B cell (primary cell): ENCODE results near the gene RCC2. TPM values are rescaled to one million over a fixed set of nuclear protein-coding genes. Genes with fewer than 3 reads are reported as not detected.
"Not testable (repeated sequence)": the region's sequence is repeated elsewhere in the genome, so short reads cannot be mapped to it uniquely, and the experiment has no call there.

Source experiments
- ATAC-seq: fragments of 200-7000 bp; cut with Tn5 transposase; one replicate; pipeline ENCODE4 v1.10.0; 2021; ENCODE audit warnings: low read depth, mild to moderate bottlenecking, moderate number of reproducible peaks, moderate library complexity
- CTCF ChIA-PET: fragments of 350-600 bp; sonication (Branson Sonifier 250); formaldehyde crosslinking; loops from one replicate; lab custom pipeline; 2021; ENCODE audit warnings: antibody characterized with exemption, inconsistent platforms; lab: Charles Lee
- POLR2A ChIA-PET: fragments of 350-600 bp; sonication (Branson Sonifier 250); formaldehyde crosslinking; loops from one replicate; lab custom pipeline; 2021; ENCODE audit warnings: antibody characterized with exemption; lab: Charles Lee
- DNase-seq: peaks from one replicate; pipeline ENCODE4 v3.0.0; 2013
- H2AFZ ChIP-seq: 2 replicates; pipeline ENCODE4 v1.6.1; 2012; ENCODE audit warnings: mild to moderate bottlenecking, low read depth, low read length; ENCODE audit not compliant: insufficient read depth, poor library complexity, severe bottlenecking
- H3K27ac ChIP-seq, 2 donors: 1 replicate in 1 of 2; 2 replicates in 1 of 2; pipeline ENCODE4 v1.5.1; 2012 to 2013; ENCODE audit warnings: low read length in 2 of 2, mild to moderate bottlenecking in 2 of 2, moderate library complexity in 1 of 2
- H3K27me3 ChIP-seq, 4 experiments: fragments of 200-600 bp in 1 of 4; sonication (generic) in 1 of 4; replicated peaks in 1 of 4; 1 replicate in 2 of 4; 2 replicates in 2 of 4; pipeline versions ENCODE4 v1.6.1 to v1.7.0; 2013 to 2016; ENCODE audit warnings: low read length in 3 of 4, mild to moderate bottlenecking in 2 of 4, mixed read lengths in 1 of 4, moderate library complexity in 1 of 4; ENCODE audit not compliant: insufficient read depth in 4 of 4, control insufficient read depth in 3 of 4; ENCODE audit errors: control extremely low read depth in 1 of 4
- H3K36me3 ChIP-seq, 2 experiments: replicated peaks in 1 of 2; 1 replicate in 1 of 2; 2 replicates in 1 of 2; pipeline versions ENCODE4 v1.6.1 to v1.7.1; 2013; ENCODE audit warnings: low read length in 1 of 2; ENCODE audit not compliant: insufficient read depth in 2 of 2, control insufficient read depth in 1 of 2; ENCODE audit errors: control extremely low read depth in 1 of 2, extremely low read depth in 1 of 2
- H3K4me1 ChIP-seq, 2 donors: fragments of 200-600 bp in 1 of 2; sonication (generic) in 1 of 2; 1 replicate in 1 of 2; 2 replicates in 1 of 2; pipeline versions ENCODE4 v1.5.1 to v1.6.1; 2013 to 2017; ENCODE audit warnings: low read length in 2 of 2; ENCODE audit not compliant: control insufficient read depth in 2 of 2, insufficient read depth in 2 of 2
- H3K4me2 ChIP-seq: replicated peaks from 2 replicates; pipeline ENCODE3; 2012; ENCODE audit warnings: mild to moderate bottlenecking, low read depth, low read length; ENCODE audit not compliant: poor library complexity, severe bottlenecking
- H3K4me3 ChIP-seq, 5 experiments: fragments of 200-600 bp in 1 of 5; sonication (generic) in 1 of 5; 1 replicate in 3 of 5; 2 replicates in 2 of 5; pipeline versions ENCODE4 v1.5.1 to v1.7.0; 2011 to 2016; ENCODE audit warnings: low read length in 4 of 5, mild to moderate bottlenecking in 4 of 5, low read depth in 2 of 5, control low read depth in 1 of 5, moderate library complexity in 1 of 5; ENCODE audit not compliant: insufficient read depth in 1 of 5; ENCODE audit errors: control extremely low read depth in 1 of 5, extremely low read depth in 1 of 5
- H3K79me2 ChIP-seq: fragments of 200-600 bp; sonication (generic); one replicate; pipeline ENCODE4 v1.6.0; 2016; ENCODE audit warnings: low read length; ENCODE audit not compliant: control insufficient read depth, insufficient read depth
- H3K9ac ChIP-seq: fragments of 200-600 bp; sonication (generic); 2 replicates; pipeline ENCODE4 v1.6.1; 2017; ENCODE audit warnings: mild to moderate bottlenecking, low read length, moderate library complexity
- H3K9me3 ChIP-seq, 3 donors: one replicate each; pipeline versions ENCODE4 v1.6.1 to v1.7.1; 2013; ENCODE audit warnings: low read length in 2 of 3; ENCODE audit not compliant: control insufficient read depth in 2 of 3, insufficient read depth in 1 of 3; ENCODE audit errors: control extremely low read depth in 1 of 3
- H4K20me1 ChIP-seq: 2 replicates; pipeline ENCODE4 v1.6.0; 2012; ENCODE audit warnings: mild to moderate bottlenecking, low read length; ENCODE audit not compliant: insufficient read depth, control insufficient read depth, poor library complexity, severe bottlenecking
- H3K27ac Mint-ChIP-seq: one replicate; pipeline ENCODE4 v1.8.0; 2021; ENCODE audit warnings: mixed read lengths
- H3K27me3 Mint-ChIP-seq: one replicate; pipeline ENCODE4 v1.8.0; 2021; ENCODE audit warnings: mixed read lengths
- H3K4me1 Mint-ChIP-seq: one replicate; pipeline ENCODE4 v1.8.0; 2021; ENCODE audit warnings: mixed read lengths
- H3K4me3 Mint-ChIP-seq: one replicate; pipeline ENCODE4 v1.8.0; 2021; ENCODE audit warnings: mixed read lengths
- H3K9me3 Mint-ChIP-seq: one replicate; pipeline ENCODE4 v1.8.0; 2022; ENCODE audit warnings: mixed read lengths; ENCODE audit not compliant: insufficient read depth
- CTCF ChIP-seq: fragments of 200-600 bp; IDR thresholded peaks from one replicate; pipeline ENCODE4 v1.8.0; 2022; ENCODE audit warnings: antibody characterized with exemption, mild to moderate bottlenecking
- EZH2 ChIP-seq: IDR thresholded peaks from 2 replicates; pipeline ENCODE4 v1.6.1; 2012; ENCODE audit warnings: borderline replicate concordance, low read depth, mild to moderate bottlenecking, moderate library complexity, low read length; ENCODE audit not compliant: insufficient read depth, poor library complexity, severe bottlenecking
- WGBS: methylation state at CpG from one replicate; pipeline ENCODE4 v1.1.5; 2013; ENCODE audit warnings: missing lambda C conversion rate; ENCODE audit not compliant: insufficient coverage; 5-methylcytosine and 5-hydroxymethylcytosine counted together
- intact Hi-C: fragments of 100-400 bp; cut with micrococcal nuclease; formaldehyde crosslinking; loops from one replicate; pipeline ENCODE4 v1.10.0; 2022
- polyA plus RNA-seq: library from polyadenylated mRNA; depleted of rRNA; stranded (reverse); fragments of >200 nt; gene quantifications from 2 replicates; pipeline ENCODE4 v1.2.3, GENCODE V29; 2012
- total RNA-seq, 2 donors: library from RNA; stranded (reverse); fragments of 120-200 nt in 1 of 2; gene quantifications; 1 replicate in 1 of 2; 2 replicates in 1 of 2; pipeline versions ENCODE4 v1.2.3 to v1.2.4, GENCODE V29; 2013 to 2022

Gene RCC2
- total and polyA plus RNA-seq, 2 donors (not counting 1 experiment from before 2014, with no cell fraction given), result 48.9 to 76.9 TPM

DNA sequence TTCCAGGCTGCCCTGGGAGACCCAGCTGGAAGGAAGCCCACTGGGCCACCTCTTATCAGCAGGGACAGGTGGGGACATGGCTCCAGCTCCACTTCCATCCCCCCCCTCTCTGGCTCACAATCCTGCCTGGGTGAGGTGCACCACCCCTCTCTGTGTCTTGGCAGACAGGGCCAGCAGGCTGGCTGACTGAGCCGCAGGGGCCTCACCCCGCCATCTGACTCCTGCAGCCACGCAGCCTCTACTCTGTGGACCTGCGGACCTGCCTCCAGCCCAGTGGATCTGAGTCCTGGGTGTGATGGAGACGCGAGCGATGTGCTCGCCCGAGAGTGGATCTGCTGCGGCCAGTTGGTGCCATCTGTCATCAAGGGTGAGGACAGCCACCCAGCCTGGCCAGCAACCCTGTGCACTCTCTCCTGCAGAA is 30.1 kb downstream of the RCC2 start:
- TF ChIP-seq EZH2 (no peak), CTCF (no peak)
- ATAC-seq (no peak), DNase-seq (no peak)
- H3K4me3 Mint-ChIP-seq, result no peak overlapping the region
- no peak overlapping the region for H3K27ac ChIP-seq
- H3K9me3 Mint-ChIP-seq, result no peaks in the 10 kb centered on the region
- POLR2A ChIA-PET, result no interaction called here
- H3K9ac ChIP-seq, result no peak overlapping the region
- intact Hi-C loops, result no loop called here
- CTCF ChIA-PET, result no interaction called here
- no peak overlapping the region for H3K4me2 ChIP-seq
- no peaks in the 10 kb centered on the region for H3K27me3 ChIP-seq
- 96% methylated on average over 10 of the region's 10 CpGs for WGBS
- H3K27ac Mint-ChIP-seq, result no peak overlapping the region
- H2AFZ ChIP-seq, result no peak overlapping the region
- peaks cover 0 to 73% of the 10 kb centered on the region in 2 experiments for H3K36me3 ChIP-seq
- no peaks in the 10 kb centered on the region for H3K9me3 ChIP-seq
- H3K4me1 ChIP-seq, result no peaks in the 10 kb centered on the region
- H3K79me2 ChIP-seq, result no peaks in the 10 kb centered on the region
- no peaks in the 10 kb centered on the region for H3K27me3 Mint-ChIP-seq
- no peaks in the 10 kb centered on the region for H3K4me1 Mint-ChIP-seq
- no peak overlapping the region for H3K4me3 ChIP-seq
- H4K20me1 ChIP-seq, result peaks cover 37% of the 10 kb centered on the region

DNA sequence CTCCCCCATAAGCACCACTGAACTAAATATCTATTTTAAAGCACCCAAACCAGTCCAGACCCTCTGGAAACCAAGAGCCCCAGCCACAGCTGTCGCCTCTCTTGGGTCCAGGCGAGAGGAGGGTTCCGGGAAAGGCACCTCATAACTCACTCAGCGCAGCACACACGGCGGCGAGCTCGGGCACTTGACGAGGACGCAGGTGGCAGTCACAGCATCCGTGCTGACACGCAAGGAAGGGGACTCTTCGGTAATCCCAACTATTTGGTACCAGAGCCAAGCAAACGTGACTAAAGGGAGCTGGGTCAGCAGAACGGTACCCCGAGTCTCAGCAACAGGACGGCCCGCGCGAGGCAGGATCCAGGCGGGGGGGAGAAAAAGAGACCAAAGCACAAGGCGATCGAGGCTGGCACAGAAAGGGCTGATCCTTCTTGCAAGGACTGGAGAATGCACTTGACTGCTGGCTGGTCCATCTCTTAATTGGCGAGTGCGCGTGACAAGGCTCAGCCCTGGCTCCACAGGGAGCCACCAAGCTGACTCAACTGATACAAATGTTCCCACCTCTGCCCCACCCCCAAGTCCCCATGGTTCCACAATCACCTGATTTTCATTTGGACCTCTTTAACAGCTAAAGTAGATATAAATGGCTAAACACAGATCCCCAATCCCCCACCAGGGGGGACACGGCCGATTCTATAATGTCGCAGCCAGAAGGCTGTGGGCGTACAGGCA is 31.5 kb downstream of the RCC2 start:
- H3K27me3 ChIP-seq, H3K9me3 Mint-ChIP-seq, H3K27ac Mint-ChIP-seq, H3K27ac ChIP-seq, POLR2A ChIA-PET, H3K4me1 ChIP-seq, DNase-seq, ATAC-seq, H3K4me1 Mint-ChIP-seq, H3K27me3 Mint-ChIP-seq, H3K9ac ChIP-seq, CTCF ChIA-PET, H3K9me3 ChIP-seq, H3K79me2 ChIP-seq, H3K4me3 ChIP-seq, H2AFZ ChIP-seq, H3K4me2 ChIP-seq, H3K4me3 Mint-ChIP-seq: not testable (repeated sequence)
- peaks cover 27% of the 10 kb centered on the region for H4K20me1 ChIP-seq
- intact Hi-C loops, result loop anchor here (2.0 kb wide), 1 partner anchor 283 kb away; no protein-coding TSS in a partner anchor
- WGBS, result 98% methylated on average over 26 of the region's 30 CpGs
- peaks cover 0 to 61% of the 10 kb centered on the region in 2 experiments for H3K36me3 ChIP-seq

DNA sequence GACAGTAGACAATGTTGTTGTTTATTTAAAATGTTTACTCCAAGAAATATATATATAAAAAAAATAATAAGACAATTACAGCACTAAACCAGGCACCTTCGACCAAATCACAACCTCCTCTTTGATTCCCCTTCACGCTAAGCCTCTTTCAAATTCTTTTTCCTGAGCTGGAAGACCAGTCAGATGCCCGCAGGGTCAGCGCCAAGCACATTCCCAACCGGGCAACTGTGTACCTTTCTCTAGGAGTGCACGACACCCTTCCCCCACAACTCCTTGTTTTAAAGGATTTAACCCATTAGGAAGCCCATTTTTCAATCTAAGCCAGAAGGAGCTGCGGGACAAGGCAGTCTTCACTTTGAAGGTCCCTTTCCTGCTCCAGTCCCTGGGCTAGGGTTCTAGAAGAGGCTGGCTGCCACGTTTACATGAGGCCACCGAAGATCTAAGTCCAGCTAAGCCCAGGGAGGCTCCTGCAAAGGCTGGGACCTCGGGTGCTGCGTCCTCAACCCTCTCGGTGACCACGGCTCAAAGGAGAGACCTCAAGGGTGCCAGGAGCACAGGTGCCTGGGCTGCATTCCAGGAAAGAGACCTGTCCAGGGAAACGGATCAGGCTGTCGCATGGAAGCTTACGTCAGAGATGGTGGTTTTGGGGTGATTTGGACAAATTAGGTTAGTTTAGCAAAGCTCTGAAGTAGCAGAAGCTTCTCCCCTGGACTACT is 32.6 kb downstream of the RCC2 start:
- H3K27ac ChIP-seq, H3K4me1 Mint-ChIP-seq, H3K9me3 Mint-ChIP-seq, DNase-seq, H3K4me3 Mint-ChIP-seq, H3K9me3 ChIP-seq, H3K27me3 Mint-ChIP-seq, H3K27ac Mint-ChIP-seq, H3K4me1 ChIP-seq, H3K4me2 ChIP-seq, POLR2A ChIA-PET, H2AFZ ChIP-seq, H3K27me3 ChIP-seq, ATAC-seq, H3K4me3 ChIP-seq, H3K79me2 ChIP-seq, H3K9ac ChIP-seq: not testable (repeated sequence)
- intact Hi-C loops, result loop anchor here (2.0 kb wide), 1 partner anchor 282 kb away; no protein-coding TSS in a partner anchor
- peaks cover 0 to 51% of the 10 kb centered on the region in 2 experiments for H3K36me3 ChIP-seq
- CTCF ChIA-PET, result interaction anchor here (0.9 to 1.6 kb wide), 3 partner anchors 169 to 346 kb away, joined by 3 to 5 read pairs (median 4); no protein-coding TSS in a partner anchor
- H4K20me1 ChIP-seq, result peaks cover 17% of the 10 kb centered on the region
- 94% methylated on average over 11 of the region's 16 CpGs for WGBS
